ENCODE data around the gene TNIP1. TPM values are rescaled to one million over a fixed set of nuclear protein-coding genes. Genes with fewer than 3 reads are reported as not detected.

The TNIP1 gene
- total and polyA plus RNA-seq, 4 donors, result 81.5 to 308 (median 129) TPM

GRCh38 chr5:151002250-151002649, 78.6 kb downstream of the TNIP1 start:
- Histone ChIP-seq H3K36me3 (ENCODE audit: control insufficient read depth in 4 of 4, insufficient read depth in 4 of 4, low read length in 4 of 4) (no peaks in the 10 kb centered on the region), H3K4me3 (no peak overlapping the region), H3K9ac (ENCODE audit: insufficient read depth in 1 of 2, low read length in 2 of 2) (no peak overlapping the region), H3K27me3 (ENCODE audit: control insufficient read depth in 3 of 3, insufficient read depth in 3 of 3, low read length in 2 of 3) (no peaks in the 10 kb centered on the region), H3K4me1 (ENCODE audit: control insufficient read depth in 5 of 5, insufficient read depth in 5 of 5, low read length in 5 of 5) (peaks cover 8 to 49% (median 11%) of the 10 kb centered on the region in 5 donors), H3K9me3 (ENCODE audit: control insufficient read depth in 4 of 4, insufficient read depth in 3 of 4, low read length in 3 of 4) (no peaks in the 10 kb centered on the region), H3K27ac (ENCODE audit: low read depth in 1 of 2, low read length in 1 of 2) (no peak overlapping the region)
- ATAC-seq (ENCODE audit: insufficient read depth, low FRiP score) (no peak), DNase-seq (peak in 2 of 3 donors; percentile 78 to 80)
- TF ChIP-seq CTCF (IDR thresholded peaks at IDR 0.05; ENCODE audit: control extremely low read depth, extremely low read depth), result peak; percentile 26
- 51 to 63% methylated on average over 2 of the region's 2 CpGs for WGBS, 2 donors

GRCh38 chr5:151001436-151001835, 79.4 kb downstream of the TNIP1 start:
- 91 to 95% methylated on average over 4 of the region's 4 CpGs for WGBS, 2 donors
- H3K27ac ChIP-seq (ENCODE audit: low read depth in 1 of 2, low read length in 1 of 2), result no peak overlapping the region

DNA sequence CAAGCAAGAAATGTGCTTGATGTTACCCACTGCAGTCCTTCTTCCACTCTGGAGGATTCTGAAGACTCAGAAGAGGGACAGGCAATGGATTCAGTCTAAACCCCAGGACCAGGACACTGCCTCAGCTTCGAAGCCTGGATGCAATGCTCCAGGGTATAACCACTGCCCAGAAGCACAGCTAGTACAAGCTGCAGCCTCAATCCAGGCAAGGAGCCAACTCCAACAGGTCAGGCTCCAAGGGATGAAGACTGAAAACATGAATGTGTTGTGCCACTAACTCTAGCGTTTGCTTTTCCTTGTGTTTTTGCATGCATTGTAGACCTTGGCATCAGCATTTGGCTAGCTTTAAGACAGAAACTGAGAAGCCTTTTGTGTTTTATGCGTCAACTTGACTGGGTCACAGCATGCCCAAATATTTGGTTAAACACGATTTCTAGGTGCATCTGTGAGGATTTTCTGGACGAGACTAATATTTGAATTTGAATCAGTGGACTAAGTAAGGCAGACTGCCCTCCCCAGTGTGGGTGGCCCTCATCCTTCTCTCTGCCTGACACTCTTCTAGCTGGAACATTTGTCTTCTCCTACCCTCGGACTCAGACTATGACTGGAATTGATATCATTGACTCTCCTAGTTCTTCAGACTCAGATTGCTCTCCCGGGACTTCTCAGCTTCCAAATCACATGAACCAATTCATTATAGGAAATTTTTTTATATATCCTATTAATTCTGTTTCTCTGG, 81.0 kb downstream of the TNIP1 start:
- H3K27me3 ChIP-seq (ENCODE audit: control insufficient read depth in 3 of 3, insufficient read depth in 3 of 3, low read length in 2 of 3), result no peaks in the 10 kb centered on the region
- DNase-seq (peak; percentile 33 to 71 (median 47)), ATAC-seq (ENCODE audit: insufficient read depth, low FRiP score) (no peak)
- peak overlapping the region in 1 of 2 donors; percentile 52 for H3K9ac ChIP-seq (ENCODE audit: insufficient read depth in 1 of 2, low read length in 2 of 2)
- 61 to 71% methylated on average over 7 of the region's 7 CpGs for WGBS, 2 donors
- no peak overlapping the region for H3K4me3 ChIP-seq
- H3K4me1 ChIP-seq (ENCODE audit: control insufficient read depth in 5 of 5, insufficient read depth in 5 of 5, low read length in 5 of 5), result peaks cover 0 to 26% (median 3%) of the 10 kb centered on the region in 5 donors
- no peaks in the 10 kb centered on the region for H3K36me3 ChIP-seq (ENCODE audit: control insufficient read depth in 4 of 4, insufficient read depth in 4 of 4, low read length in 4 of 4)
- no peaks in the 10 kb centered on the region for H3K9me3 ChIP-seq (ENCODE audit: control insufficient read depth in 4 of 4, insufficient read depth in 3 of 4, low read length in 3 of 4)
- H3K27ac ChIP-seq (ENCODE audit: low read depth in 1 of 2, low read length in 1 of 2), result peak overlapping the region in 1 of 2 donors; percentile 27
- TF ChIP-seq CTCF (IDR thresholded peaks at IDR 0.05; ENCODE audit: control extremely low read depth, extremely low read depth), result no peak

More at GRCh38 chr5:151001436-151001835, 79.4 kb downstream of the TNIP1 start:
- no peak overlapping the region for H3K4me3 ChIP-seq
- ATAC-seq (ENCODE audit: insufficient read depth, low FRiP score), result no peak
- no peaks in the 10 kb centered on the region for H3K9me3 ChIP-seq (ENCODE audit: control insufficient read depth in 4 of 4, insufficient read depth in 3 of 4, low read length in 3 of 4)
- TF ChIP-seq CTCF (IDR thresholded peaks at IDR 0.05; ENCODE audit: control extremely low read depth, extremely low read depth), result no peak
- H3K27me3 ChIP-seq (ENCODE audit: control insufficient read depth in 3 of 3, insufficient read depth in 3 of 3, low read length in 2 of 3), result no peaks in the 10 kb centered on the region
- no peaks in the 10 kb centered on the region for H3K36me3 ChIP-seq (ENCODE audit: control insufficient read depth in 4 of 4, insufficient read depth in 4 of 4, low read length in 4 of 4)
- H3K9ac ChIP-seq (ENCODE audit: insufficient read depth in 1 of 2, low read length in 2 of 2), result no peak overlapping the region
- DNase-seq, result no peak
- H3K4me1 ChIP-seq (ENCODE audit: control insufficient read depth in 5 of 5, insufficient read depth in 5 of 5, low read length in 5 of 5), result peaks cover 4 to 42% (median 10%) of the 10 kb centered on the region in 5 donors
